Vagina (tissue), 2 donors: ENCODE measurements around the gene SLC22A4. TPM values are rescaled to one million over a fixed set of nuclear protein-coding genes. Genes with fewer than 3 reads are reported as not detected.

Experiments used
- DNase-seq, 2 donors: peaks; one replicate each; pipeline ENCODE4 v3.0.0-alpha.2; 2017; ENCODE audit errors: extremely low spot score in 2 of 2
- H3K27ac ChIP-seq: fragments of 200-600 bp; sonication (generic); one replicate; pipeline ENCODE4 v1.5.1; 2019
- H3K27me3 ChIP-seq: fragments of 200-600 bp; sonication (generic); one replicate; pipeline ENCODE4 v1.5.1; 2019
- H3K36me3 ChIP-seq, 2 donors: fragments of 200-600 bp; sonication (generic); one replicate each; pipeline ENCODE4 v1.5.1; 2017 to 2019
- H3K4me1 ChIP-seq: fragments of 200-600 bp; sonication (generic); one replicate; pipeline ENCODE4 v1.5.1; 2019
- H3K4me3 ChIP-seq, 2 donors: fragments of 200-600 bp; sonication (generic); 1 replicate in 1 of 2; 2 replicates in 1 of 2; pipeline ENCODE4 v1.5.1; 2016 to 2019
- H3K9me3 ChIP-seq: fragments of 200-600 bp; sonication (generic); one replicate; pipeline ENCODE4 v1.5.1; 2019
- POLR2A ChIP-seq, 2 donors: fragments of 450-650 bp; IDR thresholded peaks; one replicate each; pipeline ENCODE4 v1.6.1; 2017; ENCODE audit warnings: antibody characterized with exemption in 2 of 2, mild to moderate bottlenecking in 2 of 2, moderate library complexity in 2 of 2
- POLR2AphosphoS5 ChIP-seq, 2 donors: sonication (generic); formaldehyde crosslinking; IDR thresholded peaks; one replicate each; pipeline ENCODE4 v1.9.0; 2017; ENCODE audit warnings: antibody characterized with exemption in 2 of 2, mild to moderate bottlenecking in 2 of 2, low read depth in 1 of 2; ENCODE audit not compliant: insufficient read depth in 1 of 2
- intact Hi-C: fragments of 100-400 bp; cut with DNase I; formaldehyde crosslinking; loops from one replicate; pipeline ENCODE4 v1.15.1; 2023
- total RNA-seq: library from RNA; depleted of rRNA; stranded (reverse); fragments of >200 nt; gene quantifications from one replicate; pipeline ENCODE4 v1.2.3, GENCODE V29; 2016
- TF ChIP-seq, protein P1 (sequence below), 3 experiments: fragments of 450-650 bp in 2 of 3; fragments of 200-600 bp in 1 of 3; sonication (generic) in 1 of 3; IDR thresholded peaks; one replicate each; pipeline ENCODE4 v1.5.1; 2017 to 2019; ENCODE audit warnings: antibody characterized with exemption in 3 of 3, mild to moderate bottlenecking in 2 of 3, moderate library complexity in 2 of 3

The SLC22A4 gene
- total RNA-seq, 1 donor from 2014 or later = 1.7 TPM

DNA sequence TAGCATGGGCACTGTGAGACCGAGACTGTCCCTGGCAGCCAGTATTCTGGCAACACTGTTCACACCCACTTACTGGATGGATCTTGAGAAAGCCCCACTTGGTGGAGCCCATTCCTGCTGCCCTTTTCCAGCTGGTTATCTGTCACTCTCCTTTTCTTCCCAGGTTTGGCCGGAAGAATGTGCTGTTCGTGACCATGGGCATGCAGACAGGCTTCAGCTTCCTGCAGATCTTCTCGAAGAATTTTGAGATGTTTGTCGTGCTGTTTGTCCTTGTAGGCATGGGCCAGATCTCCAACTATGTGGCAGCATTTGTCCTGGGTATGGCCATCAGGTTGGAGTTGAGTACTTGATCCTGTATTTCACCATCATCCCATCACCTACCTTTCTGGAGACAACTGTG, 89.8 kb downstream of the SLC22A4 start:
- H3K36me3 ChIP-seq = peaks cover 0 to 10% of the 10 kb centered on the region in 2 donors
- intact Hi-C loops = loop anchor here (2.0 kb wide), 1 partner anchor 119 kb away; no protein-coding TSS in a partner anchor
- DNase-seq = peak; percentile 46 to 67
- H3K27me3 ChIP-seq = no peaks in the 10 kb centered on the region
- H3K27ac ChIP-seq = no peak overlapping the region
- H3K4me1 ChIP-seq = peaks cover 41% of the 10 kb centered on the region
- no peaks in the 10 kb centered on the region for H3K9me3 ChIP-seq
- no peak overlapping the region for H3K4me3 ChIP-seq
- TF ChIP-seq POLR2A (IDR thresholded peaks at IDR 0.05) (no peak), POLR2AphosphoS5 (IDR thresholded peaks at IDR 0.05; ENCODE audit: insufficient read depth in 1 of 2, low read depth in 1 of 2) (no peak)
- TF ChIP-seq, protein P1, sequence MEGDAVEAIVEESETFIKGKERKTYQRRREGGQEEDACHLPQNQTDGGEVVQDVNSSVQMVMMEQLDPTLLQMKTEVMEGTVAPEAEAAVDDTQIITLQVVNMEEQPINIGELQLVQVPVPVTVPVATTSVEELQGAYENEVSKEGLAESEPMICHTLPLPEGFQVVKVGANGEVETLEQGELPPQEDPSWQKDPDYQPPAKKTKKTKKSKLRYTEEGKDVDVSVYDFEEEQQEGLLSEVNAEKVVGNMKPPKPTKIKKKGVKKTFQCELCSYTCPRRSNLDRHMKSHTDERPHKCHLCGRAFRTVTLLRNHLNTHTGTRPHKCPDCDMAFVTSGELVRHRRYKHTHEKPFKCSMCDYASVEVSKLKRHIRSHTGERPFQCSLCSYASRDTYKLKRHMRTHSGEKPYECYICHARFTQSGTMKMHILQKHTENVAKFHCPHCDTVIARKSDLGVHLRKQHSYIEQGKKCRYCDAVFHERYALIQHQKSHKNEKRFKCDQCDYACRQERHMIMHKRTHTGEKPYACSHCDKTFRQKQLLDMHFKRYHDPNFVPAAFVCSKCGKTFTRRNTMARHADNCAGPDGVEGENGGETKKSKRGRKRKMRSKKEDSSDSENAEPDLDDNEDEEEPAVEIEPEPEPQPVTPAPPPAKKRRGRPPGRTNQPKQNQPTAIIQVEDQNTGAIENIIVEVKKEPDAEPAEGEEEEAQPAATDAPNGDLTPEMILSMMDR (IDR thresholded peaks at IDR 0.05) = no peak

DNA sequence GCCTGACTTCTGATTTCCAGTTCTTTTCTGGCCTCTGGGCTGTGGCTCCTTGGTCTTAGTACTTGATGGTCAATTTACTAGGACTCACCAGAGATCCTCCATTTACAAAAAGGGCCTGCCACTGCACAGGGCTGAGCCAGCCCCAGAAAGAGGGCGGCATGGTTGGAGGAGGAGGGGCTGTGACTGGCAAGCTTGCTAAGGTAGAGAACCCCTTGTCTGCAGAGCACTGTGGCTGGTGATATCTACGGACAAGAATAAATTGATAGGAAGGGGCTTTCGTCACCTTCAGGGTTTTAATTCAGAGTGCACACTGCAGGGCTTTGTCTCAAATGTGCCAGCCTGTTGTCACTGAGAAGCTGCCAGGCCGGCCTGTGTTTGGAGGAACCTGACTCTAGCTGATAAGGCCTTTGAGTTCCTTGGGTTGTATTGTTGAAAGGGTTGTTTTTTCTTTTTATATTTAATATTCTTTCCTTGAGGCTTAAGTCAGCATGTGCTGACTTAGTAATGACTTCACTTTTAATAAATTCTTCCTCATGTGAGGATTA, 90.4 kb downstream of the SLC22A4 start:
- H3K9me3 ChIP-seq = no peaks in the 10 kb centered on the region
- peaks cover 46% of the 10 kb centered on the region for H3K4me1 ChIP-seq
- H3K4me3 ChIP-seq = no peak overlapping the region
- H3K36me3 ChIP-seq = peaks cover 0 to 10% of the 10 kb centered on the region in 2 donors
- intact Hi-C loops = loop anchor here (2.0 kb wide), 1 partner anchor 118 kb away; no protein-coding TSS in a partner anchor
- TF ChIP-seq, protein P1 (IDR thresholded peaks at IDR 0.05) = no peak
- no peak for TF ChIP-seq POLR2AphosphoS5 (IDR thresholded peaks at IDR 0.05; ENCODE audit: insufficient read depth in 1 of 2, low read depth in 1 of 2)
- no peak for TF ChIP-seq POLR2A (IDR thresholded peaks at IDR 0.05)
- H3K27me3 ChIP-seq = no peaks in the 10 kb centered on the region
- DNase-seq = peak; percentile 49 to 61
- no peak overlapping the region for H3K27ac ChIP-seq

DNA sequence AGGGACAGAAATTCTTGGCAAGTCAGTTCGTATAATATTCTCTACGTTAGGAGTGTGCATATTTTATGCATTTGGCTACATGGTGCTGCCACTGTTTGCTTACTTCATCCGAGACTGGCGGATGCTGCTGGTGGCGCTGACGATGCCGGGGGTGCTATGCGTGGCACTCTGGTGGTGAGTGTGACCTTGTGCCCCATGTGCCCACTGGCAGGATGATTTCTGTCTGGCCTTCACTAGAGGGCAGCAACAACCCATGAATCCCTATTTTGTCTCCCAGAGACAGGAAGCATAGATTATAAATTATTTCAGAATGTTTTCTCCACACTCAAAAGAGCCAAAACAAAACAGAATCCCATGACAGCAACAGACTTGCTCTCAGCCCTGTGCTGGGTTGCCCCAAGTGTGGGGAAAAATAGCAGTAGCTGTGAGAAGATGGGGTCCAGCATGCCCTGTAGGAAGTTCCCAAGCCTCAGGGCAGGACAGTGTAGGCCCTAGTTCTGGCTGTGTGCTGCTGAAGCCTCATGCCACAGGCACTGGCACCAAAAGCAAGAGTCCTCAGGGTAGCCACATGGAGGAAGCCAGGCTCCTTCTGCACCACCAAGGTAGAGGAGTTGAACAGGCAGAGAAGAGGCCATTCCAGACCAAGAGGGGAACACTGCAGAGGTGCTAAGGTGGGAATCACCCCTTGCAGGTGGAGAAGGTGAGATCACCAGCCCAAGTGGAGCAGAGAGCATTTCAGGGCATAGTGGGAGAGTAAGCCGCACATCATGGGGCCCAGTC, 91.3 kb downstream of the SLC22A4 start:
- Histone ChIP-seq H3K4me1 (peaks cover 56% of the 10 kb centered on the region), H3K27ac (peak overlapping the region; percentile 91), H3K4me3 (no peak overlapping the region), H3K27me3 (no peaks in the 10 kb centered on the region), H3K36me3 (peaks cover 0 to 10% of the 10 kb centered on the region in 2 donors), H3K9me3 (no peaks in the 10 kb centered on the region)
- TF ChIP-seq POLR2A (IDR thresholded peaks at IDR 0.05) (no peak), POLR2AphosphoS5 (IDR thresholded peaks at IDR 0.05; ENCODE audit: insufficient read depth in 1 of 2, low read depth in 1 of 2) (no peak)
- TF ChIP-seq, protein P1 (IDR thresholded peaks at IDR 0.05) = peak; percentile 39 to 78 (median 45)
- intact Hi-C loops = loop anchor here (2.0 kb wide), 1 partner anchor 117 kb away; no protein-coding TSS in a partner anchor
- DNase-seq = peak in 1 of 2 donors; percentile 88

DNA sequence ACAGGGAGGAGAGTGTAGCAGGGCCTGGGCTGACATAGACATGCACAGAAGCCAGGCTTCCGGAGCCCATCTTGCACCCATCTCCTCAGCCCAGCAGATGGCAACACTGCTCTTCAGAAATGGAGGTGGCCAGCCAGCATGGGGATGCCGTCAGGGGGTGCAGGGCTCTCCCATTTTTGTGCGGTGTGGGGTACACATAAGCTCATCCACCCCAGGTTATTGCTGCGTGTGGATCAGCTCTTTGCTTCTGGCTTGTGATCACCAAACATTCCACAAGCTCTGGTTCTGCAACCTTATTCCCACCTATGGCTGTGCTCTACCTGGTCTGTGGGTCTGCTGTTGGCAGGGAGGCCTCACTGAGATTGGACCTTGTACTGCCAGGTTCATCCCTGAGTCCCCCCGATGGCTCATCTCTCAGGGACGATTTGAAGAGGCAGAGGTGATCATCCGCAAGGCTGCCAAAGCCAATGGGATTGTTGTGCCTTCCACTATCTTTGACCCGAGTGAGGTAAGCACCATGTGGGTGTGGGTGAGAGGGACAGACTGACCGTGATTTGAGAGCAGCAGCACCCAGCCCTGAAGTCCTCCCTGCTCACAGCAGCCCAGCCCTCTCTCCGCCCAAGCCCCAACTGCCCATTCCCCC, 92.6 kb downstream of the SLC22A4 start:
- Histone ChIP-seq H3K9me3 (no peaks in the 10 kb centered on the region), H3K27me3 (no peaks in the 10 kb centered on the region), H3K36me3 (peaks cover 0 to 10% of the 10 kb centered on the region in 2 donors), H3K4me3 (no peak overlapping the region), H3K27ac (peak overlapping the region; percentile 91), H3K4me1 (peaks cover 57% of the 10 kb centered on the region)
- peak in 1 of 2 donors; percentile 93 for DNase-seq
- intact Hi-C loops = no loop called here
- TF ChIP-seq, protein P1 (IDR thresholded peaks at IDR 0.05) = peak; percentile 71 to 88 (median 76)
- TF ChIP-seq POLR2AphosphoS5 (IDR thresholded peaks at IDR 0.05; ENCODE audit: insufficient read depth in 1 of 2, low read depth in 1 of 2) (peak in 1 of 2 donors; percentile 44), POLR2A (IDR thresholded peaks at IDR 0.05) (no peak)
